HEK293T (cell line): ENCODE results near the gene FKRP.
A peak's percentile ranks its signal among the peaks of the same experiment; 100 is the strongest.

Experiments
- CTCF ChIA-PET: fragments of 350-600 bp; formaldehyde crosslinking; extraction: SDS; loops from one replicate; lab custom pipeline; 2021; ENCODE audit warnings: antibody characterized with exemption, inconsistent platforms; lab: Yijun Ruan, JAX
- POLR2A ChIA-PET: fragments of 350-600 bp; formaldehyde crosslinking; extraction: SDS; loops from one replicate; lab custom pipeline; 2020; ENCODE audit warnings: antibody characterized with exemption, inconsistent platforms; lab: Yijun Ruan, JAX
- DNase-seq: peaks from one replicate; pipeline ENCODE4 v3.0.0; 2012; ENCODE audit warnings: mixed read lengths; ENCODE audit errors: extremely low spot score
- ARNT ChIP-seq: fragments of 450-650 bp; IDR thresholded peaks from 2 replicates; pipeline ENCODE4 v1.6.1; 2017; ENCODE audit warnings: mild to moderate bottlenecking
- BHLHE40 ChIP-seq: fragments of 450-650 bp; IDR thresholded peaks from 2 replicates; pipeline ENCODE4 v1.6.1; 2016; ENCODE audit warnings: mild to moderate bottlenecking, moderate library complexity, borderline replicate concordance
- CTBP1 ChIP-seq: fragments of 450-650 bp; IDR thresholded peaks from 2 replicates; pipeline ENCODE4 v1.6.1; 2016; ENCODE audit warnings: borderline replicate concordance
- ELF4 ChIP-seq: fragments of 450-650 bp; IDR thresholded peaks from 2 replicates; pipeline ENCODE4 v1.6.1; 2017; ENCODE audit warnings: antibody characterized with exemption
- FOXA1 ChIP-seq: fragments of 450-650 bp; IDR thresholded peaks from 2 replicates; pipeline ENCODE4 v1.6.1; 2016; ENCODE audit warnings: mild to moderate bottlenecking
- FOXK2 ChIP-seq: fragments of 450-650 bp; IDR thresholded peaks from 2 replicates; pipeline ENCODE4 v1.6.1; 2016; ENCODE audit warnings: mild to moderate bottlenecking
- FOXM1 ChIP-seq: fragments of 450-650 bp; IDR thresholded peaks from 2 replicates; pipeline ENCODE4 v1.6.1; 2017; ENCODE audit warnings: mild to moderate bottlenecking, borderline replicate concordance
- HDGF ChIP-seq: fragments of 450-650 bp; IDR thresholded peaks from 2 replicates; pipeline ENCODE4 v1.6.1; 2017; ENCODE audit warnings: antibody characterized with exemption, borderline replicate concordance
- L3MBTL2 ChIP-seq: fragments of 450-650 bp; conservative IDR thresholded peaks from 2 replicates; pipeline ENCODE4 v1.6.1; 2016; ENCODE audit warnings: mild to moderate bottlenecking
- LEF1 ChIP-seq: fragments of 450-650 bp; IDR thresholded peaks from 2 replicates; pipeline ENCODE4 v1.6.1; 2017; ENCODE audit warnings: mild to moderate bottlenecking, borderline replicate concordance
- NFRKB ChIP-seq: fragments of 450-650 bp; IDR thresholded peaks from 2 replicates; pipeline ENCODE4 v1.6.1; 2016; ENCODE audit warnings: mild to moderate bottlenecking, moderate library complexity
- SP1 ChIP-seq: fragments of 450-650 bp; IDR thresholded peaks from 2 replicates; pipeline ENCODE4 v1.6.1; 2017
- SUZ12 ChIP-seq: fragments of 450-650 bp; IDR thresholded peaks from 2 replicates; pipeline ENCODE4 v1.6.1; 2016; ENCODE audit warnings: mild to moderate bottlenecking
- TARDBP ChIP-seq: fragments of 450-650 bp; IDR thresholded peaks from 2 replicates; pipeline ENCODE4 v1.6.1; 2016
- ZNF384 ChIP-seq: fragments of 450-650 bp; IDR thresholded peaks from 2 replicates; pipeline ENCODE4 v1.6.1; 2016
- TF ChIP-seq, protein P1 (sequence below): fragments of 450-650 bp; IDR thresholded peaks from 2 replicates; pipeline ENCODE4 v1.6.1; 2016

Gene FKRP

GRCh38 chr19:46788262-46788967 lies 42.6 kb downstream of the FKRP start, which contains the start of gene SLC1A5:
Gene SLC1A5 (minus strand): TSS chr19:46788594. CDS start chr19:46787965, 629 bp downstream.
- ChIA-PET POLR2A (interaction anchor here (0.5 to 4.5 kb wide), 36 partner anchors 9 to 923 kb away, joined by 3 to 35 read pairs (median 4); partner anchors contain the start of genes AP2S1, ARHGAP35 and SAE1), CTCF (interaction anchor here (0.6 kb wide), 2 partner anchors 23 to 32 kb away, joined by 3 to 4 read pairs; no protein-coding TSS in a partner anchor)
- DNase-seq: peak; percentile 99
- TF ChIP-seq L3MBTL2: peak; percentile 97
- TF ChIP-seq, protein P1, sequence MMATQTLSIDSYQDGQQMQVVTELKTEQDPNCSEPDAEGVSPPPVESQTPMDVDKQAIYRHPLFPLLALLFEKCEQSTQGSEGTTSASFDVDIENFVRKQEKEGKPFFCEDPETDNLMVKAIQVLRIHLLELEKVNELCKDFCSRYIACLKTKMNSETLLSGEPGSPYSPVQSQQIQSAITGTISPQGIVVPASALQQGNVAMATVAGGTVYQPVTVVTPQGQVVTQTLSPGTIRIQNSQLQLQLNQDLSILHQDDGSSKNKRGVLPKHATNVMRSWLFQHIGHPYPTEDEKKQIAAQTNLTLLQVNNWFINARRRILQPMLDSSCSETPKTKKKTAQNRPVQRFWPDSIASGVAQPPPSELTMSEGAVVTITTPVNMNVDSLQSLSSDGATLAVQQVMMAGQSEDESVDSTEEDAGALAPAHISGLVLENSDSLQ: no peak
- TF ChIP-seq ARNT: no peak
- TF ChIP-seq ELF4: peak; percentile 94

DNA sequence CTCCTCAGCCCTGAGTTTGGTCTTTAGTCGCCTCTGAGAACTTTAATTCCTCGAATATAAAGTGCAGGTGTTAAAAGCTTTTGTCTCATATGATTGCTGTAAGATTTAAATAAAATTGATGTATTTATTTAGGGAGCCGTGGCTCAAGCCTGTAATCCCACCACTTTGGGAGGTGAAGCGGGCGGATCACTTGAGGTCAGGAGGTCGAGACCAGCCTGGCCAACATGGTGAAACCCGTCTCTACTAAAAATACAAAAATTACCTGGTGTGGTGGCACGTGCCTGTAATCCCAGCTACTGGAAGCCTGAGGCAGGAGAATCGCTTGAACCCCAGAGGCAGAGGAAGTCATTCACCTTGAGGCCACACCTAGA lies 43.1 kb downstream of the FKRP start:
- DNase-seq: no peak
- CTCF ChIA-PET: interaction anchor here (0.6 kb wide), 1 partner anchor 32 kb away, joined by 3 read pairs; no protein-coding TSS in a partner anchor
- POLR2A ChIA-PET: interaction anchor here (0.5 to 4.5 kb wide), 29 partner anchors 8 to 342 kb away, joined by 3 to 35 read pairs (median 4); partner anchors contain the start of genes AP2S1, ARHGAP35 and SAE1

GRCh38 chr19:46789371-46789770 lies 43.5 kb downstream of the FKRP start:
- TF ChIP-seq L3MBTL2: no peak
- no peak for TF ChIP-seq NFRKB
- TF ChIP-seq SUZ12: no peak
- ChIA-PET POLR2A (interaction anchor here (0.8 to 4.5 kb wide), 9 partner anchors 8 to 324 kb away, joined by 3 to 35 read pairs (median 6); partner anchors contain the start of gene ARHGAP35), CTCF (no interaction called here)
- DNase-seq: no peak

More for the DNA sequence above, 43.1 kb downstream of the FKRP start:
- TF ChIP-seq L3MBTL2: peak; percentile 36; the same call in 1 of the 2 replicates
- no peak for TF ChIP-seq LEF1

GRCh38 chr19:46791944-46792343 lies 46.1 kb downstream of the FKRP start:
- ChIA-PET CTCF (no interaction called here), POLR2A (interaction anchor here (0.9 kb wide), 1 partner anchor 59 kb away, joined by 3 read pairs; the partner anchor contains the start of gene AP2S1)
- TF ChIP-seq ZNF384 (no peak), FOXA1 (no peak)
- TF ChIP-seq, protein P1: peak; percentile 62
- no peak for DNase-seq

DNA sequence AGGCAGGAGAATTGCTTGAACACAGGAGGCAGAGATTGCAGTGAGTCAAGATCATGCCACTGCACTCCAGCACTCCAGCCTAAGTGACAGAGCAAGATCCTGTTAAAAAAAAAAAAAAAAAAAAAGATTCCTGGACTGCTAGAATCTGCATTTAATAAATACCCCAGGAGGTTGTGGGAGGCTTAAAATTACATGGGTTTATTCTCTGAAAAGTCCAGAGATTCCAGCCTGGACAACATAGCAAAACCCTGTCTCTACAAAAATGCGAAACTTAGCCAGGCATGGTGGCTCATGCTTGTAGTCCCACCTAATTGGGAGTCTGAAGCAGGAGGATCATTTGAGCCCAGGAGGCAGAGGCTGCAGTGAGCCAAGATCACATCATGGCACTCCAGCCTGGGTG lies 52.0 kb downstream of the FKRP start:
- no peak for DNase-seq
- POLR2A ChIA-PET: interaction anchor here (0.6 to 2.7 kb wide), 3 partner anchors 9 to 12 kb away, joined by 4 to 19 read pairs (median 6); partner anchors contain the start of gene SLC1A5
- CTCF ChIA-PET: no interaction called here
- TF ChIP-seq BHLHE40 (no peak), FOXM1 (no peak), ELF4 (no peak), TARDBP (no peak), ARNT (no peak), SUZ12 (no peak), FOXA1 (no peak), SP1 (no peak), HDGF (no peak), CTBP1 (no peak), L3MBTL2 (no peak), NFRKB (no peak), ZNF384 (no peak)
- TF ChIP-seq, protein P1: no peak

GRCh38 chr19:46798713-46799112 lies 52.9 kb downstream of the FKRP start:
- ChIA-PET CTCF (no interaction called here), POLR2A (interaction anchor here (1.3 kb wide), 1 partner anchor 10 kb away, joined by 5 read pairs; the partner anchor contains the start of gene SLC1A5)
- TF ChIP-seq FOXK2 (no peak), FOXA1 (no peak), SP1 (no peak), LEF1 (no peak), FOXM1 (no peak), SUZ12 (no peak), ARNT (no peak), BHLHE40 (no peak), TARDBP (no peak)
- no peak for DNase-seq

DNA sequence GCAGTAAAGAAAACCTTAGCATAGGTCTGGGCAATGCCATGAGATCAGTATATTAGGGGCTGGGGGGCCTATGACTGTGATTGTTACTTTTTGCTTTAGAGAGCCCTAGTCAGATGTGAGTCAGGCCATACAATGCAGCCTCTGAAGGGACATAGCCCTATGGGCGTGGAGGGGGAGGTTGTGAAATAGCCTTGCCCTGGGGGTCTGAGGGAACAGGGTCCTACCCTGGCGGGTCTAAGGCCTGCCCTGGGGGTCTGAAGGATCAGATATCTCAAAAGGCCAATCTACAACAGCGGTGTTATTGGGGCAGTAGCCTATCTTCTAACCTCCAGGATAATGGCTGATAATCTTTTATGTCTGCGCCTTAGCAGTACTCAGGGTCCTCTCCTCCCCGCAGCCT lies 56.3 kb downstream of the FKRP start:
- no peak for DNase-seq
- no peak for TF ChIP-seq CTBP1
- TF ChIP-seq FOXK2: no peak
- TF ChIP-seq SUZ12: no peak
- no peak for TF ChIP-seq L3MBTL2
- no peak for TF ChIP-seq ZNF384
- no peak for TF ChIP-seq TARDBP
- TF ChIP-seq, protein P1: no peak
- TF ChIP-seq ELF4: no peak
- no peak for TF ChIP-seq NFRKB
- CTCF ChIA-PET: no interaction called here
- POLR2A ChIA-PET: no interaction called here
